Kidney capillary endothelial cell (primary cell): ENCODE results near the gene ZFHX3.

Source experiments
- DNase-seq: peaks from one replicate; pipeline ENCODE4 v3.0.0-alpha.2; 2018; ENCODE audit warnings: low spot score

Gene ZFHX3

DNA sequence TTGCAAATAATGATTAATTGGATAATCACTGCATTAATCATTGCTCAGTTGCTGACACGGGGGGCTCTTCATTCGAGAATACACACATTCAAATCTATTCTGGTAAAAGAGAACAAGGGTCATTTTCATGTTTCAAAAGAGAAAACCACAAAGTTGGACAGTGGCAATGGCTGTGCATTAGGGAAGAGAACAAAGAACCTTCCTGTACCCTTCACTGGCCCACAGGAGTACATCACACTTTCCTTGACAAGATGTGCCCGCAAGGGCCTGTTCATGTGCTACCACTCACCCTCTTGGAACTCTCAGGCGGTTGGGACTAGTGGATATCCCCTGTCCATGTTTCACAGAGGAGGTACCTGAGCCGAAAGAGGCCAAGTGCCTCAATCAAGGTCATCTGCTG, 223.2 kb downstream of the ZFHX3 start:
- no peak for DNase-seq

DNA sequence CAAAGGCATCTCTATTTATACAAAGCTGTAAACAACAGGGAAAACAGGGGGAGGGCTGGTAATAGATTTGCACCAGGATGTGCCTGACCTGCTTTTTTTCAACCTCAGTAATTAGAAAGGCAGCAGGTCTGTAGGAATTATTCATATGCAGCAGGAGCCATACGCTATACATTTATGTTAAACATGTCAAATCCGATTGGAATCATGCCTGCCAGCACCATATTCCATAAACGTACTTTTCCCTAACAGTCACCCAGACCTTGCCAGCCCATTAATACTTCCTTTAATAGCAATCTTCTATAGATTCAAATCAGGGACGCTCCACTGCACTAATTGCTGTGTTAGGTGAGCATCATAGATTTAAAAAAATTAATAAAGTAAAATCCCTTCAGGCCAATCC, 223.9 kb downstream of the ZFHX3 start:
- DNase-seq, result no peak

DNA sequence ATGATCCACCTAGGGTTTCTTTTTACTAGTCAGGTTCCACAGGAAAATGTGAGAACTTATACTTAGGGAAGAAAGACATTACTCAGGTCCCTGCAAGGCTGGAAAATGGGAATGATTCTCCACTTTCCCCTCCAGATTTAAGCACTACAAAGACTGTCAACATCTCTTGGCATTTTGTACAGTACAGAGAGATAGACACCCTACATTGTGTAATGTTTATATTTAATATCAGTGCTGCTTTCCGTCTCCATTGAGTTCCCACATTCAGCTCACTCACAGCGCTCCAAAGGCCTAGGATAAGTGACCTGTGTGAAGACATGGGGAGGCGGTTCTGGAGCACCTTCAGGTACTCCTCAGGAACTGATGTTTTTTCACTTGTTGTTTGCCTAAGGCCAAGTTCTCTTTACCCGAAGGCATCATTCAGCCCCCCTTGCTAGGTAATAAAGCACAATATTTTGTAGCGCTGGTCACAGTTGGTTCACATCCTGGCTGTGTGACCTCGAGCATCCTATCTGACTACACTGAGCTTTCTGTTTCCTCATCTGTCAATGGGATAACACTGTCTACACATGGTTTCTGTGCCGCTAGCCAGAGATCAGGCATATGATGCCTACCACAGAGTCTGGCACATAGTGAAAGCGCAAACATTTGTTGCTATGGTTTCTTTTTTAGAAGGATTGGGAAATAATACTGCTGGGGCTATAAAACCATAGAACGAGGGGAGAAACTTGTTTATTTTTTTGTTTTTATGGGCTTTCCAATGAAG, 226.6 kb downstream of the ZFHX3 start:
- no peak for DNase-seq

DNA sequence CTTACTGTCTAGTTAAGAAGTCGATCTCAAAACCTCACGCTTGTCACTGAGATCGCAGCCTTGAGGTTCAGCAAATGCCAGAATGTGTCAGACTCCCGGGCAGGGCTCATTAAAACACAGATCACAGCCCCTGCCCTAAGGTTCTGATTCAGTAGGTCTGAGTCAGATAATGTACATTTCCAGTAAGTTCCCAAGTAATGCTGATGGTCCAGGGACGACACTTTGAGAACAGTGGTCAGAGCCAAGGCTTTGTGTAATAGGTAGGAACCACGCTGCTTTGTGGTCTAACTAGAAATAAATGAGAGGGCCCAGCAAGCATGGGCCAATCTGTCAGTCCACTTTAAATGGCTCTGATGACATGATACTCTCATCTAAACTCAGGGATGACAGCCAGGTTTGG, 228.6 kb downstream of the ZFHX3 start:
- no peak for DNase-seq

DNA sequence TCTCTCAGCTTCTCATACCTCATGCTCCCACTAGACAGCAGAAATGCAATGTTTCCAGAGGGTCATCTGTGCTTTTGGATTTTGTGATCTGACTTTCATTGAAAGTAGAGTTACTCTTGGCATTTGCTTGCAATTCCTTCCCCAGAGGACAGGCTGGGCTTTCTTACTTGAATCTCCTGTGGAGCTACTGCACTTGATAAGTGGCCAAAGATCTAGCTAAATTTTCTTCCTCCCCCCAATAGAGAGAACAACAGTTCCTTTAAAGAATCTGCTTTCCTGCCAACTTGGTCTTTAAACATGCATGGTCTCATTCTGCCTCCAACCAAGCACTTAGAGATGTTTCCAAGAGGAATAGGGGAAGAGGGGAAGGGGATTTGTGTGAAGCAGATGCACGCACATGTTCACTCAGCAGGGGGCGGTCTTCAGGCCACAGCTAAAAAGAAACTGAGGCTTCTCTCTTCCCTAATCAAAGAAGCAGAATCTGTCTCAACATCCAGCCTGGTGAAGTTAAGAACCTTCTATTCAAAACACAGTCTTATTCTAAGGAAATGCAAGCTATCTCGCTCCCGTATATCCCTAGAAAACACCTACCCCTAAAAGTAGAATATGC, 229.6 kb downstream of the ZFHX3 start:
- no peak for DNase-seq

DNA sequence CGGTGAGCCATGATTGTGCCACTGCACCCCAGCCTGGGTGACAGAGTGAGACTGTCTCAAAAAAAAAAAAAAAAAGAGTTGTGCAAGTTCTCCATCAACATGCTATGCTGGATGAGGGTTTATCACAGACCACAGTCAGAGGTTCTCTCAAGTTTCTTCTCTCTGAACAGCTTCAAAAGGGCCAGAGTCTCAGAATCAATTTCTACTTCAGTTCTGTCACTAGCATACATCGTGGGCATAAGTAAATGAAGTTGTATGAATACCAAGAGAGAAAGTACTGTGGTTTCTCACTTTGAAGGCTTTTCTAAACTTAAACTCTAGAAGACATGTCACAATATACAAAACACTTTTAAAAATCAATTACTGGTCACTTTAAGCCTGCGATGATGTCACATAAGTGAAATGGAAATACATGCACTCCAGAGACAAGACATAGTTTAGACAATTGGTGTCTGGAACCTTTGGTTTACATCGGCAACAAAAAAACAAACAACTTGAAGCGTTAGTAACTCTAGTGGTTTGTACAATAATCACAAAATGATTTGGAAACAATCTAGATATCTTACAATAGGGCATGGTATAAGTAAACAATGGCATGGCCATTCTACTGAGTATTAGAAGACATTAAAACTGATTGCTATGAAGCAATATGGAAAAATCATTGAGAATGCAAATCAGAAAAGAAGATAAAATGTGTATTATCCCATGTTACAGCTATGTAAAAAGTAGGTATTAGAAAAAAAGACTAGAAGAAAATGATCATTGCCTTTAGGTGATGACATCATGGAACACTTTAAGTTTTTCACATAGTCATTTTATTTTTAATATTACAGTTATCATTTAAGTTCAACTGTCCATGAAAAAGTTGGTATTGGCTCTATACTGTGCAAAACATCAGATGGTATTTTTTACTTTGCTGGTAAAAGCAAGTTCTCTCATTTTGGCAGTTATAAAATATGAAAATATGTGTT, 232.3 kb downstream of the ZFHX3 start:
- DNase-seq, result no peak

DNA sequence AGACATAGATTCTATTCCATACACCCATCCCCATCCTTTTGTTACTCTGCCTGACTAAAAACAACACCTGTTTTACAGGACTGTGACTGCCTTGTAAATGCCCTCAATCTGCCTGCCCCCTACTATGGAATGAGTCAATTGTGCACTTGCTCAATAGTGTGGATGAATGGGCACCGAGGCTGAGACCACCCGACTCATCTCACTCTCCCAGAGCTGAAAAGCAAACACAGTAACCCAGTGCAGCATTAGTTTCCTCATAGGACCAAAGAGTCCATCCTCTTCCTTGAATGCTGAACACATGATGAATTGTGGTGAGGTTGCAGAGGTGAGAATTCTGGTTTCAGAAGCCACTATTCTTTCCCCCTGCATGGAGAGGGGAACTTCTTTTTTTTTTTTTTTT, 233.7 kb downstream of the ZFHX3 start:
- DNase-seq, result no peak

DNA sequence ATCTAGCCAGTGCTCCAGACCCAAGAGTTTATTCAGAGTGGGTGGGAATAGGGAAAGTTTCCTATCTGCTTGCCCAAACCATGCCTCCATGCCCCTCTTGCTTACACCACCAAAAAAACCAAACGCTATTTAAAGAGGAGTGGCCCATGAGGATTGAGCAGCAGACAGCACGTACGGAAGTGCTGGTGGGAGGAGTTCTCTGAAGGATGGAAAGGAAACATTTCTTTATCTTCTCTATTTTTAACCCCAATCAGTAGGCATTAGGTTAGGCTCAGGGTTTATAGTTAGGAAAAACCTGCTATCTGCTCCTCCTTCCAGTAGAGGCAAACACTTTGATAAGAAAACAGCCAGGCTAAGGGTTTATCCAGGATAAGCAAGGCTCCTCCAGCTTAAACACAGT, 235.3 kb downstream of the ZFHX3 start:
- DNase-seq, result no peak

DNA sequence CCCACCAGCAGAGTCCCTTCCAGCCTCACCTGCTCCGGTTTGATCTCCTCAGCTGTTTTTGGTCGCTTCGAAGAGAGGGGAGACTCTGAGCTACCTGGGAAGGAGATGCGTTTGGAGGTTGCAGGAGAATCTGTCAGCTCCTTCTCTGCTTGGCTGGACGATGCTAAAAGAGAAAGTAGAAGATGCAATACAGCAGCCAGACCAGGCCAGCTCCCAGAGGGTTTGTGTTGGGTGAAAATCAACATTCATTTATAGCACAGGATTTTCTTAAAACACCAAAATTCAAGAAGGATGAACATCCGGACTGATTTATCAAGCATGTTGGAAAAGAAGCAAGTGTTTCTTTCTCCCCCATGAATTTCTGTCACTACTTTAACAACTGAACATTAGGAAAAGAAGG, 236.1 kb downstream of the ZFHX3 start:
- no peak for DNase-seq

DNA sequence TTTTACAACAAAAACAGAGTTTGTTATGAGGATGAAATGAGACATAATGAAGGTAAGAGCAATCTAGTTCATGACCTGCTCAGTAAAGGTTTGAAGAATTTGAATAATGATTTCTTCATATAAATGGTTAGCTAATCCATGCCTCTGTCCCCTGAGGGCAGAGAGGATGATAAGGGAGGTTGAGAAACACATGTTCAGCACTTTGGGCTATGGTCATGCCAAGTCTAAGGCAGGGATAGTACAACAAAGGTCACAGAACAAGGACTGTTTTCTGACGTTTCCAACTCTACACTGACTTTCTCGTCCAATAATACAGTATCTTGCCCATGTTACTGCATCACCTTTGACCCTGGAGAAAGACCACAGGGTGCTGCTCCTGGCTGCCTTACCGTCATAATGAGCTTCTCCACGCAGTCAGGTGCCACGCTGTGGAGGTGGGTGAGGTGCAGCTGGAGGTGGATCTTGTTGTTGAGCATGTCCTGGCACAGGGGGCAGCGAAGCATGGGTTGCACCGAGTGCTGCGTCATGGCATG, 236.7 kb downstream of the ZFHX3 start:
- no peak for DNase-seq

DNA sequence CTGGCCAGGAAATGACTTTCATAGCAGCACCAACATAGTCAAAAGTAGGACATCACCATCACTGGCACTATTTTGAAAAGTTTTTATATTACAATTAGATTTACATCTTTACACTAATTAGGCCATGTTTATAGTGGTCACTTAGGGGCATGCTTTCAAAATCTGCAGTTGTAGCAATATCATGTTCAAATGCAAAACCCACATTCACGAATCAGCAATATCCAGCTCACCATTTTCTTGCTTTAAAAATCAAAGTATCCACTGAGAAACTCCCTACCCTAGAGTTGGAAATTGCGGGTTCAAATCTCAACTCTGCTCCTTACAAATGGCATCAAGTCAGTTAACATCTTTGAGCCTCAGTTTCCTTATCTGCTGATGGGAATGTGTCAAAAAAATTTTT, 237.4 kb downstream of the ZFHX3 start:
- DNase-seq, result no peak

DNA sequence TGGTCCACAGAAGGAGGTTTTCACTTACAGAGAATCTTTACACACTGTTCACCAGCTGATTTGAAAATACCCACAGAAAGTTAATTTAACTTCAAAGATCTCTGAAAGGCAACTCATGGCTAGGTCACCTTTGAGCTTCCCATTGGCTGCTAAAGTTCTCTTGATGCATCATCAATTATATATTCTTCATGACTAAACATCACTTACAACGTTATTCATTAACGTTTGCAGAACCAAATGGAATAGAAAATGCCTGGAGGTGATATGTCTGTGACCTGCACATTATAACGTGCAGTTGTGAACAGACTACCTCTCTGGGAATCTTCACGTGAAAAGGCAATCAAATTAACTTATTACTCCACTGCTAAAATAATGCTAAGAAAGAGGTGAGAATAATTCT, 238.5 kb downstream of the ZFHX3 start:
- no peak for DNase-seq

DNA sequence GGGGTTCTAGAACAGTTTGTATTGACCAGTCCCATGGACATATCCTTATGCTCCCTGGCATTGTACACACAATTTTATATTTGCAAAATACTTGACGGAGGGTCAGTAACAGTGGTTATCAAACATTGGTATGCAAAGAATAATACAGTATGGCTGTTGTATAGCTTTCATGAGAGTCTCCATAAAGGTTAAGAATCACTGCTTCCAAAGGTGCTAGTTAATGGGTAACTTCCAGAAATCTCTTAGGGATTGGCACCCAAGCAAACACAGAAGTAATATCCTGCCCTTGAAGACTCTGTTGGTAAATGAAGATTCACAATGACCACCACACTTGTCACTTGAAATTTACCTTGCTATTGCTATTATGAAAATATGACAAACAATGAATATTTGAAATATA, 239.2 kb downstream of the ZFHX3 start:
- DNase-seq, result no peak

DNA sequence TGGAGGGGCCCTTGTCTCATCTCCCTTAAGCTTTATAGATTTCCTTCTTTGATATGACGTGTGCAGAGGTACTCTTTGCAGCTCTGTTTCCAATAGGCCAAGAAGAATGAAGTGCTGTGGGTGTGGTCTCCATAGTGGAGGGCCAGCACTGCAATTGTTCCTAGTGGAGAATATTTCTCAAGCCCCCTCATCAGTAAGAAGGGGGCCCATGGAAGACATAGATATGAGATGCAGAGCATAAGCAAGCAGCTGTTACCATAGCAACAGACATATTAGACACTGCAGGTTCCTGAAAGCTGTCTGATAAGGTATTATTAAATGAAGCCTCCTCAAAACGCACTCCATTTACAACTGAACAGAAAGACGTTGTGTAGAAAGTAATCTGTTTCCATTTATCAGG, 240.7 kb downstream of the ZFHX3 start:
- no peak for DNase-seq

DNA sequence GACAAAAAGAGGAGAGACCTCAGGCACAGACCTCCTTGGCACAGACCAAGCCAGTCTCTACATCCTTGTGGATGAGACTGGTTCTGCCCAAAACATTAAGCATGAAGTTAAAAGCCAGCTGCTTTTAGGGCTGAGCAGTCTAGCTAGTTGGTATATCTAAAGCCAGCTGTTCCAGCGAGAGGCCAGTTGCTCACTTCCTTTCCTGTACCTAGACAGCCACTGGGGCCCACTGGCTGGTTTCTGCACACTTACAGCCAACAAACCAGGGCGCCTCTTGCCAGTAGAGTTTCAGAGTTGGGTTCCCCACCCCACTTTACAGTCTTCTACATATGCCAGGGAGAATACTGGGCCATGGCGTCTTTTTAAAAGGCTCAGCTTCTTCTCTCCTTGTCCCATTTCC, 242.4 kb downstream of the ZFHX3 start:
- no peak for DNase-seq

DNA sequence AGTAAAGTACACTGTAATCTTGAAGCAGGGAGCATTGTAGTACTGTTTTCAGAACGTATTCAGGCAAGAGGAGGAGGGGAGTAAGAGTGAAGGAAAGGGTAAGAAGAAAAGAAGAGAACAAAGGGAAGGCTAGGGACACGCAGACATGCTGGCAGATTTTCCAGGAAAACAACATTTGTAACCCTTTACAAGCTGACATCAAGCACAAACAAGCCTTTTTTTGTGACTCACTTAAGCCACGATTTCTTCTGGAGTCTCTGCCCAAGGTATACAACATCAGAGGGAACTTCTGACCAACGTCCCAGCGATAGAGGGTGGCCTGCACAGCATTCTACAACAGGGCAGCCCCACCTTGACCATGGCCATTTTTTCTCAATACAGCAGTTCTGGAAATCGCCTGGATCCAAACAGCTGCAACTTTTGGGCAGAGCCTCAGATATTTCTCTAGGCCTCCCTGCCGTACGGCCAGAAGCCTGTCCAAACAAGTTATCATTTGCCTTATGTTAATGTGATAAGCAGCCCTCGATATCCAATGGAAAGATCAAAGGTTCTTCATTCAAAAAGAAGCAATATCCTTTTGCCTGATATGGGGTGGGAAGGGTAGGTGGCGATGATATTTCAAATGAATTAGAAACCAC, 247.3 kb downstream of the ZFHX3 start:
- no peak for DNase-seq

DNA sequence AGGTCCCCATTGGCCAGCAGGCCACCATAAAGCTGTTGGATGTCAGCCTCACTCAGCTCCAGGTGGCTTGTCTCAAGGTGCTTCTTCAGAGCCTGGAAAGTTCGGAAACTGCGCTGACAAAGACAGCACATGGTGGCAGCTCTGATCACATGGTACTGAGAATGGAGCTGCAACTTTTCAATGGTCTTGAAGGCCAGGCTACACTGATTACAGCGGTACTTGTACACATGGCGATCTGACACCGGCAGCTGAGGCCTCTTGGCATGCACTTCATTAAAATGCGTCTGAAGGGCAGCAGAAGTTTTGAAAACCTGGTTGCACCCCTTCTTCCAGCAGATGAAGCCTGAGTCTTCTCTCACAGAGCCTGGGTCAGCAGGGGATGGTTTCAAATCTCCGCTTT, 249.7 kb downstream of the ZFHX3 start:
- no peak for DNase-seq

DNA sequence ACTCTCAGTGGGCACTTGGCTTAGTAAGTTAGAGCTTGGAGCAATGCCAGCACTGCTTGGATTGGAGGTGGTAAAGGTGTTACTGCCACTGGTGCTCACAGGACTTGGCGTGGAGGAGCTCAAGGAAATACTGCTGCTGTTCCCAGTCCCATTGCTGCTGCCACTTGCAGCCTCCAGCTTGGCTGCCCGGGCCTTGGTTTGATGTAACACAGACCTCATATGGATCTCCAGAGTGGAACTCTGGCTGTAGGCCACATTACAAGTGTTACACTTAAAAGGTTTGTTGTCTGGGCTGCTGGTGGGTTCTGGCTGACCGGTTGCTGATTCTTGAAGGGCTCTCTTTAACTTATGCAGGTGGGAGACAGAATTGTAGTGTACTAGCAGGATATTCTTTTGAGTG, 250.3 kb downstream of the ZFHX3 start:
- DNase-seq, result no peak

DNA sequence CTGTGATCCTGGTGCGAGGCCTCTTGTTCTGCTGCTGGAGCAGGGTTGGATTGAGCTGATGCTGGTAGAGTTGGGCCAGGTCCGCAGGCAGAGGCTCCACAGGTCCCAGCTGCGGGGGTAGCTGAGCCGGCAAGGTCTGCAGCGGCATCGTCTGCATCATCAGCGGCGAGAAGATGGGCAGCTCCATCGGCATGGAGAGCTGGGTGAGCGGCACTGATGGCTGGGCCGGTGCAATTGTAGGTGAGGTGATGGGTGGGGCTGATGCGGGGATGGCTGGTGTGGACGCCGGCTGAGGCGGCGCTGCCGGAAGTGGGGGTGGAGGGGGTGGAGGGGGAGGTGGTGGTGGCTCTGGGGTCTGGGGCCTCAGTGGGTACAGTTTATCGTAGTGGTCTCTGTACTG, 251.7 kb downstream of the ZFHX3 start:
- DNase-seq, result no peak

DNA sequence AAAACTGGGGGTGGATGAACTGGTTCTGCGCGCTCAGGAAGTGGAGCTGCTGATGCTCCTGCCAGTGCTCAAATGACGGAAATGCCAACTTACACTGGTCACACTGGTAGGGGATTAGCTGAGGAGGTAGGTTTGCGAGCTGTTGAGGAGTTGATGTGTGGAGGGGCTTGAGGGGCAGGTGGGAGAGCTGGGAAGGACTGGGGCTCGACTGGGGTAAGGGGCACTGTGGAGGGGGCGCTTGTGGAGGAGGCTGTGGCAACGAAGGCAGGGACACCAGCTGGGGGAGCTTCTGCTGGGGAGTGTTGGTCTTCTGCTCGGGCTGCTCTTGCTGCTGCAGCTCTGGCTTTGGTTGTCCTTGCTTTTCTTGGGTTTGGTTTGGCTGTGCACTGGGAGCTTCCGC, 252.9 kb downstream of the ZFHX3 start:
- no peak for DNase-seq

DNA sequence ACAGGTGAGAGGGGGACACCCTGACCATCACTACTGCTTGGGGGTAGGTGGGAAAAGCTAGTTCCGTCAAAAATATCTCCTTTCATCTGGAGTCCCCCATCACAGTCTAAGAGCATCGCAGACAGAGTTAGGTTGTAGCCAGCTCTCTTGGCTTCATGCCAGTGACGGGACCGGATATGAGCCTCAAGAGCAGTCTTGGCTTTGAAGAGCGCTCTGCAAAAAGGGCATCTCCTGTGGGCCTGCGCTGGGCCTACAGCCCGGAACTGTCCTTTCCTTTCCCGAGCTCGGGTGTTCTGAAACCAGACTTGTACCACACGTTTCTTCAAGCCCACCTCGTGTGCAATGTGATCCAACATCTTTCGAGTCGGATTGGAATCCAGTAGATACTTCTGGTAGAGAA, 253.6 kb downstream of the ZFHX3 start:
- no peak for DNase-seq

DNA sequence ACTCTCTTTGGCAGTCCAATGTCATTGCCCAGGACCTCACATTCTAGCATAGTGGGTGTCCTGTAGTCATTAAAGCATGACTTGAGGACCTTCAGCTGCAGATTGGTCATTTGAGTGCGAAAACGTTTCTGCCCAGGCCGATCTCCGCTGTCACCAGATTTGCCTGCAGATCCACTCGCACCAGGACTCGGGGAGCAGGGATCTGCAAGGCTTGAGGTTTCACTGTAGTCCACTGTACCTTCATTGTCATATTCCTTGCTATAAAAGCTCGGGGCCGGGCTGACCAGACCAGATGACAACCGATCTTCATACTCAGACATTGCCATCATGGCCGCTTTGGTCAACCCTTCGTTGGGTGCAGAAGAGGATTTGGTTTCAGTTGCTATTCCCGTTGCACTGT, 254.2 kb downstream of the ZFHX3 start:
- no peak for DNase-seq
